A549 (cell line): ENCODE measurements around the gene FSTL3. TPM values are rescaled to one million over a fixed set of nuclear protein-coding genes. Genes with fewer than 3 reads are reported as not detected.
"Not testable (repeated sequence)": the region's sequence is repeated elsewhere in the genome, so short reads cannot be mapped to it uniquely, and the experiment has no call there.

Source experiments
- ATAC-seq, 2 experiments: fragments of 200-7000 bp in 1 of 2; fragments of >200 bp in 1 of 2; cut with Nextera tagmentation in 1 of 2; cut with Tn5 transposase in 1 of 2; 3 replicates each; pipeline versions ENCODE4 v1.8.0 to v1.9.1; 2018 to 2020; ENCODE audit warnings: mild to moderate bottlenecking in 1 of 2, moderate library complexity in 1 of 2
- CTCF ChIA-PET: fragments of 300-600 bp; sonication (Branson Sonifier 250); formaldehyde crosslinking; extraction: SDS; loops from one replicate; lab custom pipeline; 2021; ENCODE audit warnings: antibody characterized with exemption, inconsistent platforms; lab: Yijun Ruan, JAX
- POLR2A ChIA-PET: fragments of 350-600 bp; formaldehyde crosslinking; extraction: SDS; loops from one replicate; lab custom pipeline; 2021; ENCODE audit warnings: antibody characterized with exemption, inconsistent platforms; lab: Yijun Ruan, JAX
- DNase-seq, 2 experiments: peaks; one replicate each; pipeline versions ENCODE4 v3.0.0 to v3.0.0-alpha.2; 2011 to 2016; ENCODE audit warnings: low read depth in 1 of 2, low spot score in 1 of 2
- FAIRE-seq: peaks from 2 replicates; lab custom pipeline; 2011; peaks lifted over from hg19 to GRCh38; lab: Jason Lieb, UNC
- H3K27ac ChIP-seq, 2 experiments: fragments of >200 bp; sonication (Bioruptor Twin); formaldehyde crosslinking; 3 replicates each; pipeline ENCODE4 v1.5.1; 2016 to 2017
- H3K4me1 ChIP-seq: fragments of >200 bp; sonication (Bioruptor Twin); formaldehyde crosslinking; 3 replicates; pipeline ENCODE4 v1.6.1; 2016
- H3K4me2 ChIP-seq: fragments of >200 bp; sonication (Bioruptor Twin); formaldehyde crosslinking; 3 replicates; pipeline ENCODE4 v1.6.1; 2016
- H3K4me3 ChIP-seq: fragments of >200 bp; sonication (Bioruptor Twin); formaldehyde crosslinking; 3 replicates; pipeline ENCODE4 v1.5.1; 2016
- H3K9me3 ChIP-seq: fragments of >200 bp; sonication (Bioruptor Twin); formaldehyde crosslinking; 3 replicates; pipeline ENCODE4 v1.6.1; 2016
- FOSB ChIP-seq: fragments of 250-450 bp; sonication (Bioruptor Pico); IDR thresholded peaks from 2 replicates; pipeline ENCODE4 v1.5.0; 2020; ENCODE audit warnings: mild to moderate bottlenecking, moderate library complexity
- HOXA7 ChIP-seq: fragments of 250-450 bp; sonication (Bioruptor Pico); IDR thresholded peaks from 2 replicates; pipeline ENCODE4 v1.5.0; 2020; ENCODE audit warnings: mild to moderate bottlenecking, moderate library complexity
- HOXB13 ChIP-seq: fragments of 250-450 bp; sonication (Bioruptor Pico); IDR thresholded peaks from 2 replicates; pipeline ENCODE4 v1.5.0; 2020; ENCODE audit warnings: low read depth, mild to moderate bottlenecking, moderate library complexity
- HOXB5 ChIP-seq: fragments of 250-450 bp; sonication (Bioruptor Pico); IDR thresholded peaks from 2 replicates; pipeline ENCODE4 v1.5.0; 2020; ENCODE audit warnings: mild to moderate bottlenecking, moderate library complexity
- JUN ChIP-seq, 2 experiments: fragments of >200 bp; sonication (Bioruptor Twin); formaldehyde crosslinking; IDR thresholded peaks; 2 replicates in 1 of 2; 3 replicates in 1 of 2; pipeline ENCODE4 v1.6.1; 2016 to 2017
- MYC ChIP-seq: IDR thresholded peaks from 2 replicates; pipeline ENCODE4 v1.6.1; 2012; ENCODE audit warnings: mild to moderate bottlenecking, inconsistent platforms, low read length, improper control_type of control experiment, borderline replicate concordance
- PHF8 ChIP-seq: fragments of 200-600 bp; sonication (generic); IDR thresholded peaks from 2 replicates; pipeline ENCODE4 v1.6.1; 2016; ENCODE audit warnings: low read depth, mild to moderate bottlenecking, antibody characterized with exemption, moderate library complexity, borderline replicate concordance
- POLR2A ChIP-seq: IDR thresholded peaks from 2 replicates; pipeline ENCODE4 v1.6.1; 2012; ENCODE audit warnings: mild to moderate bottlenecking, low read length
- RAD21 ChIP-seq, 2 experiments: fragments of >200 bp in 1 of 2; sonication (Bioruptor Twin) in 1 of 2; formaldehyde crosslinking in 1 of 2; IDR thresholded peaks in 1 of 2; conservative IDR thresholded peaks in 1 of 2; 2 replicates in 1 of 2; 3 replicates in 1 of 2; pipeline ENCODE4 v1.6.1; 2012 to 2018; ENCODE audit warnings: inconsistent platforms in 1 of 2
- RARB ChIP-seq: fragments of 250-450 bp; sonication (Bioruptor Pico); IDR thresholded peaks from 2 replicates; pipeline ENCODE4 v1.8.0; 2021; ENCODE audit warnings: mild to moderate bottlenecking, moderate library complexity
- SREBF2 ChIP-seq: fragments of 450-650 bp; IDR thresholded peaks from 2 replicates; pipeline ENCODE4 v1.6.1; 2014; ENCODE audit warnings: mild to moderate bottlenecking, moderate library complexity
- TFCP2L1 ChIP-seq: fragments of 250-450 bp; sonication (Bioruptor Pico); IDR thresholded peaks from 2 replicates; pipeline ENCODE4 v1.5.0; 2021; ENCODE audit warnings: mild to moderate bottlenecking
- WGBS: methylation state at CpG from one replicate; pipeline ENCODE4 v1.1.6; 2017; ENCODE audit errors: missing lambda C conversion rate; 5-methylcytosine and 5-hydroxymethylcytosine counted together
- polyA minus RNA-seq: library from RNA; depleted of rRNA, polyadenylated mRNA; stranded (reverse); fragments of >200 nt; gene quantifications from 2 replicates; pipeline ENCODE4 v1.2.3, GENCODE V29; 2011; rRNA and poly(A)+ RNA removed
- polyA plus RNA-seq, 4 experiments: library from polyadenylated mRNA; depleted of rRNA in 3 of 4; stranded (reverse); fragments of >200 nt; fragmentation: RNase III in 1 of 4; extraction: RNeasy Plus Mini Kit Qiagen cat#74134 plus additional on column Dnase treatment in 1 of 4; gene quantifications; 2 replicates in 3 of 4; 3 replicates in 1 of 4; pipeline ENCODE4 v1.2.3, GENCODE V29; 2011 to 2017
- TF ChIP-seq, protein P1 (sequence below): IDR thresholded peaks from 2 replicates; pipeline ENCODE4 v1.6.1; 2012; ENCODE audit warnings: low read depth, borderline replicate concordance
- TF ChIP-seq, protein P2 (sequence below): fragments of >200 bp; sonication (Bioruptor Twin); formaldehyde crosslinking; IDR thresholded peaks from 3 replicates; pipeline ENCODE4 v1.6.1; 2016
- TF ChIP-seq, protein P3 (sequence below): IDR thresholded peaks from 2 replicates; pipeline ENCODE4 v1.6.1; 2012
- TF ChIP-seq, protein P4 (sequence below): fragments of >200 bp; sonication (Bioruptor Twin); formaldehyde crosslinking; IDR thresholded peaks from 3 replicates; pipeline ENCODE4 v1.5.1; 2016

The FSTL3 gene
- 45.5 and 58.1 TPM in 2 replicates for polyA plus RNA-seq (2011; rRNA removed)
- polyA plus RNA-seq (2012; cell fraction: cytosol; rRNA removed): 109 and 193 TPM in 2 replicates
- polyA plus RNA-seq (2012; cell fraction: nucleus; rRNA removed): 322 and 573 TPM in 2 replicates
- polyA plus RNA-seq (2017; fragmentation: RNase III; extraction: RNeasy Plus Mini Kit Qiagen cat#74134 plus additional on column Dnase treatment): 110 to 131 TPM (median 118 TPM) in 3 replicates
- 32.4 and 35.3 TPM in 2 replicates for polyA minus RNA-seq

DNA sequence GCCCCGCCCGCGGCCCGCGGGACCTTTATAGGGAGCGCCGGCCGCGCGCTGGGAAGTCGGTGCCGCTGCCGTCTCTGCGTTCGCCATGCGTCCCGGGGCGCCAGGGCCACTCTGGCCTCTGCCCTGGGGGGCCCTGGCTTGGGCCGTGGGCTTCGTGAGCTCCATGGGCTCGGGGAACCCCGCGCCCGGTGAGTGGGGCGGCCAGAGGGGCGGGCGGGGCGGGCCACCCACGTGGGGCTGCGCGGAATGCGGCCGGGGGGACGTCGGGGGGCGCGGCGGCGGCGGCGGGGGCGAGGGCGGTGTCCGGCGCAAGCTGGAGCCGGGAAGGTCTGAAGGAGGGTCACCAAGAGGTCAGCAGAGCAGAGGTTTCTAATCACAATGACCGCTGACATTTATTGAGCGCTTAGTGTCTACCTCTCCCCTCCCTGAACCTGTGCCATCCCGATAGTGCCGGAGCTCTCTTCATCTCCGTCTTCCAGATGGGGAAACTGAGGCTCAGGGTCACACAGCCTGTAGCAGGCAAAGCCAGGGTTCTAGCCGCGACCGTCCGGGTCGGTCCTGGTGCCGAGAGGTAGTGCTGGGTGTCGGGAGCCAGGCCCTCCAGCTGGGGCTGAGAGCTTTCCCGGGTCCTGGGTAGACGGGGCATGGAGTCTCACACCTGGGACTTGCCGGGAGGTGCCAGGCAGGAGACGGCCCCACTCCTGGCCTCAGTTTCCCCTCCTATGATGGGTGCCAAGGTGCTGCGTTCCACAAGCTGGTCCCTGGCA lies at the start of gene FSTL3:
TSS of gene FSTL3 (plus strand) at position 54 of the 767 bp plus-strand sequence. CDS start at position 86, 32 bp downstream.
- peak within 1 kb of the TSS; percentile 77 for H3K4me2 ChIP-seq
- ChIA-PET POLR2A (interaction anchor here (0.7 to 2.8 kb wide), 5 partner anchors 13 to 105 kb away, joined by 3 to 26 read pairs (median 8); partner anchors contain the start of gene RNF126), CTCF (interaction anchor here (0.6 to 1.8 kb wide), 7 partner anchors 33 to 92 kb away, joined by 3 to 7 read pairs (median 3); no protein-coding TSS in a partner anchor)
- DNase-seq: peak; percentile 28 to 55
- WGBS: 0% methylated on average over 6 of the region's 63 CpGs
- FAIRE-seq: no peak
- peak within 1 kb of the TSS; percentile 99 for H3K27ac ChIP-seq
- H3K4me3 ChIP-seq: peak within 1 kb of the TSS; percentile 64
- ATAC-seq: peak; percentile 2 to 9; a peak in 3 of 6 replicates
- H3K9me3 ChIP-seq: no peaks in the 10 kb centered on the region
- TF ChIP-seq, protein P1, sequence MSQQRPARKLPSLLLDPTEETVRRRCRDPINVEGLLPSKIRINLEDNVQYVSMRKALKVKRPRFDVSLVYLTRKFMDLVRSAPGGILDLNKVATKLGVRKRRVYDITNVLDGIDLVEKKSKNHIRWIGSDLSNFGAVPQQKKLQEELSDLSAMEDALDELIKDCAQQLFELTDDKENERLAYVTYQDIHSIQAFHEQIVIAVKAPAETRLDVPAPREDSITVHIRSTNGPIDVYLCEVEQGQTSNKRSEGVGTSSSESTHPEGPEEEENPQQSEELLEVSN: no peak; the same call in 1 of the 2 replicates
- TF ChIP-seq HOXA7 (CRISPR knock-in tag) (0 out of 2 replicates have a peak, but pooled peaks have one; percentile 66), HOXB5 (peak; percentile 52; the same call in 1 of the 2 replicates), PHF8 (peak; percentile 20; the same call in 1 of the 2 replicates), POLR2A (peak; percentile 88), JUN (IDR thresholded peaks at IDR 0.05) (peak; percentile 22 to 70; a peak in 3 of 5 replicates), FOSB (peak; percentile 58; the same call in 1 of the 2 replicates), TFCP2L1 (peak; percentile 87), RARB (CRISPR knock-in tag) (peak; percentile 74; the same call in 1 of the 2 replicates), MYC (no peak), HOXB13 (CRISPR knock-in tag) (no peak)
- TF ChIP-seq, protein P2, sequence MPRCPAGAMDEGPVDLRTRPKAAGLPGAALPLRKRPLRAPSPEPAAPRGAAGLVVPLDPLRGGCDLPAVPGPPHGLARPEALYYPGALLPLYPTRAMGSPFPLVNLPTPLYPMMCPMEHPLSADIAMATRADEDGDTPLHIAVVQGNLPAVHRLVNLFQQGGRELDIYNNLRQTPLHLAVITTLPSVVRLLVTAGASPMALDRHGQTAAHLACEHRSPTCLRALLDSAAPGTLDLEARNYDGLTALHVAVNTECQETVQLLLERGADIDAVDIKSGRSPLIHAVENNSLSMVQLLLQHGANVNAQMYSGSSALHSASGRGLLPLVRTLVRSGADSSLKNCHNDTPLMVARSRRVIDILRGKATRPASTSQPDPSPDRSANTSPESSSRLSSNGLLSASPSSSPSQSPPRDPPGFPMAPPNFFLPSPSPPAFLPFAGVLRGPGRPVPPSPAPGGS: peak; percentile 79
- TF ChIP-seq, protein P3, sequence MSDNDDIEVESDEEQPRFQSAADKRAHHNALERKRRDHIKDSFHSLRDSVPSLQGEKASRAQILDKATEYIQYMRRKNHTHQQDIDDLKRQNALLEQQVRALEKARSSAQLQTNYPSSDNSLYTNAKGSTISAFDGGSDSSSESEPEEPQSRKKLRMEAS: peak; percentile 15; the same call in 1 of the 2 replicates
- peaks cover 26% of the 10 kb centered on the region for H3K4me1 ChIP-seq

DNA sequence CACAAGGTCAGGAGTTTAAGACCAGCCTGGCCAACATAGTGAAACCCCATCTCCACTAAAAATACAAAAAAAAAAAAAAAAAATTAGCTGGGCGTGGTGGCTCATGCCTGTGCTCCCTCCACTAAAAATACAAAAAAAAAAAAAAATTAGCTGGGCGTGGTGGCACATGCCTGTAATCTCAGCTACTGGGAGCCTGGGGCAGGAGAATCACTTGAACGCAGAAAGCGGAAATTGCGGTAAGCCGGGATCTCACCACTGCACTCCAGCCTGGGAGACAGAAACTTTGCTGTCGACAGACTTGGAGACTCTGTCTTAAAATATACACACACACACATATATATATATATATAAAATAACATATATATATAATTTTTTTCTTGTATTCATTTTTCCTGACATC lies 49.6 kb upstream of the FSTL3 start:
- ChIA-PET POLR2A (interaction anchor here (0.7 kb wide), 1 partner anchor 55 kb away, joined by 3 read pairs; no protein-coding TSS in a partner anchor), CTCF (interaction anchor here (1.7 kb wide), 1 partner anchor 40 kb away, joined by 6 read pairs; no protein-coding TSS in a partner anchor)
- peaks cover 42% of the 10 kb centered on the region for H3K4me1 ChIP-seq
- not testable (repeated sequence) for H3K4me2 ChIP-seq, DNase-seq, ATAC-seq, H3K4me3 ChIP-seq, H3K9me3 ChIP-seq, FAIRE-seq
- 86% methylated on average over 7 of the region's 7 CpGs for WGBS
- H3K27ac ChIP-seq: peak overlapping the region; percentile 98 to 99; a peak in 5 of 6 replicates

DNA sequence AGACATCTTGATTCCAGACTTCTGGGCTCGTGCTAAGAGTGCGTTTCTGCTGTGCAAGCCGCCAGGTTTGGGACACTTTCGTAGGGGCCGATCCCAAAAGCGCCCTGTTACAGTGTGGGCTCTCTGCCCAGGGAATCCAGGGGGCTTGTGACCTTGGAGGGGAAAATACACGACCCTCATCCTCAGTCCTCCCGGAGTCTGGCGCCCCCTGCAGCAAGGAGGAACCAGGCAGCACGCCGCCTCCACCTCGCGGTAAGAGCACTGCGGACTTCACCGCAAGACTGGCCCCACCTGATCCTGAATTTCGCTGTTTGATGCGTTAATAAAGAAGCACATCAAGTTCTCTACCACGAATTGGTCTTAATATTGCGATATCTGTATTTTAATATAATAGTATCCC lies 48.0 kb upstream of the FSTL3 start:
- H3K4me1 ChIP-seq: peaks cover 39% of the 10 kb centered on the region
- no peak for FAIRE-seq
- no peaks in the 10 kb centered on the region for H3K9me3 ChIP-seq
- no peak overlapping the region for H3K4me3 ChIP-seq
- DNase-seq: no peak
- ATAC-seq: no peak
- ChIA-PET CTCF (interaction anchor here (1.7 kb wide), 2 partner anchors 11 to 40 kb away, joined by 3 to 7 read pairs; no protein-coding TSS in a partner anchor), POLR2A (interaction anchor here (0.7 kb wide), 1 partner anchor 226 kb away, joined by 4 read pairs; no protein-coding TSS in a partner anchor)
- WGBS: 90% methylated on average over 14 of the region's 19 CpGs
- TF ChIP-seq SREBF2 (no peak), RAD21 (conservative IDR thresholded peaks at IDR 0.05 in 1 of 2, IDR thresholded peaks at IDR 0.05 in 1 of 2) (peak; percentile 25 to 34; a peak in 3 of 5 replicates)
- TF ChIP-seq, protein P4, sequence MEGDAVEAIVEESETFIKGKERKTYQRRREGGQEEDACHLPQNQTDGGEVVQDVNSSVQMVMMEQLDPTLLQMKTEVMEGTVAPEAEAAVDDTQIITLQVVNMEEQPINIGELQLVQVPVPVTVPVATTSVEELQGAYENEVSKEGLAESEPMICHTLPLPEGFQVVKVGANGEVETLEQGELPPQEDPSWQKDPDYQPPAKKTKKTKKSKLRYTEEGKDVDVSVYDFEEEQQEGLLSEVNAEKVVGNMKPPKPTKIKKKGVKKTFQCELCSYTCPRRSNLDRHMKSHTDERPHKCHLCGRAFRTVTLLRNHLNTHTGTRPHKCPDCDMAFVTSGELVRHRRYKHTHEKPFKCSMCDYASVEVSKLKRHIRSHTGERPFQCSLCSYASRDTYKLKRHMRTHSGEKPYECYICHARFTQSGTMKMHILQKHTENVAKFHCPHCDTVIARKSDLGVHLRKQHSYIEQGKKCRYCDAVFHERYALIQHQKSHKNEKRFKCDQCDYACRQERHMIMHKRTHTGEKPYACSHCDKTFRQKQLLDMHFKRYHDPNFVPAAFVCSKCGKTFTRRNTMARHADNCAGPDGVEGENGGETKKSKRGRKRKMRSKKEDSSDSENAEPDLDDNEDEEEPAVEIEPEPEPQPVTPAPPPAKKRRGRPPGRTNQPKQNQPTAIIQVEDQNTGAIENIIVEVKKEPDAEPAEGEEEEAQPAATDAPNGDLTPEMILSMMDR: 0 out of 3 replicates have a peak, but pooled peaks have one; percentile 23
- H3K27ac ChIP-seq: peak overlapping the region; percentile 25 to 99; a peak in 3 of 6 replicates
- no peak overlapping the region for H3K4me2 ChIP-seq

DNA sequence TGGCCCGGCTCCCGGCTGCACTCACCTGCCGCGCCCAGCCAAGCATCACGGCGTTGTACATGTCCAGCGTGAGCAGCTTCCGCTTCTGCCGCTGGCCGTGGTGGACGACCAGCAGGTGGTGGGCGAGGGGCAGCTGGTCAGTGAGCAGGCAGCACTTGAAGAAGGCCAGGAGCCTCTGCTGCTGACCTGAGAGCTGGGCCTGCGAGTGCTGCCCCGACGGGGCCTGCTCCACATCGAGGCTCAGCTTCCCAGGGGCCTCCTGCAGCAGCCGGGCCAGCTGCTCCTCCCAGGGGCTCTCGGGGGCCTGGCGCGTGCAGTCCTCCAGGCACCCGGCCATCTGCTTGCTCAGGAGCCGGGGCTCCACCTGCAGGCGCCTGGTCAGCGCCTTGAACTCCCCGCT lies 46.7 kb upstream of the FSTL3 start:
- H3K27ac ChIP-seq: not testable (repeated sequence)

More for the DNA sequence above, 46.7 kb upstream of the FSTL3 start:
- FAIRE-seq, H3K4me2 ChIP-seq, POLR2A ChIA-PET, H3K9me3 ChIP-seq, DNase-seq, H3K4me3 ChIP-seq, ATAC-seq: not testable (repeated sequence)
- H3K4me1 ChIP-seq: peaks cover 30% of the 10 kb centered on the region
- CTCF ChIA-PET: interaction anchor here (1.7 to 3.7 kb wide), 2 partner anchors 41 to 45 kb away, joined by 7 to 13 read pairs; no protein-coding TSS in a partner anchor
- WGBS: 81% methylated on average over 25 of the region's 25 CpGs
